Mucosa of descending colon (tissue), 3 donors: ENCODE data around the gene IRF1. TPM values are rescaled to one million over a fixed set of nuclear protein-coding genes. Genes with fewer than 3 reads are reported as not detected.

Experiments used
- ATAC-seq: fragments of 200-7000 bp; cut with Tn5 transposase; one replicate; pipeline ENCODE4 v1.9.1; 2020; ENCODE audit warnings: mild to moderate bottlenecking, moderate library complexity
- DNase-seq, 3 donors: peaks; one replicate each; pipeline ENCODE4 v3.0.0-alpha.2; 2020
- H3K36me3 ChIP-seq: fragments of 200-600 bp; one replicate; pipeline ENCODE4 v1.8.0; 2021; ENCODE audit warnings: low read depth, mild to moderate bottlenecking
- H3K4me1 ChIP-seq: fragments of 200-600 bp; one replicate; pipeline ENCODE4 v1.8.0; 2021; ENCODE audit warnings: low read depth, mild to moderate bottlenecking
- H3K4me3 ChIP-seq: fragments of 200-600 bp; one replicate; pipeline ENCODE4 v1.8.0; 2021; ENCODE audit warnings: mild to moderate bottlenecking
- H3K9me3 ChIP-seq: fragments of 200-600 bp; one replicate; pipeline ENCODE4 v1.8.0; 2021; ENCODE audit warnings: mild to moderate bottlenecking
- intact Hi-C, 2 donors: fragments of 100-400 bp; cut with DNase I in 1 of 2; cut with micrococcal nuclease in 1 of 2; formaldehyde crosslinking; loops; one replicate each; pipeline versions ENCODE4 v1.11.0 to v1.11.1; 2022; cut with DNase I, micrococcal nuclease
- total RNA-seq, 3 donors: library from RNA; stranded (reverse); fragmentation: NEBNext Ultra II Directional in 2 of 3; extraction: Animal tissue kit (Norgen Biotek cat#: 25700) in 2 of 3; gene quantifications; one replicate each; pipeline versions ENCODE4 v1.2.1 to v1.2.4, GENCODE V29; 2021 to 2023
- TF ChIP-seq, protein P1 (sequence below): fragments of 200-600 bp; IDR thresholded peaks from one replicate; pipeline ENCODE4 v1.8.0; 2022; ENCODE audit warnings: antibody characterized with exemption, mild to moderate bottlenecking
- donor health status: DM: no; HTN: no; CAD: no; lungs with moderate emphysema.
- donor health status: DM: no; HTN: no; CAD: no.
- donor health status: DM: no; HTN: yes; CAD: no.

Gene IRF1
- total RNA-seq, 3 donors from 2014 or later, result 89.4 to 172 (median 143) TPM

DNA sequence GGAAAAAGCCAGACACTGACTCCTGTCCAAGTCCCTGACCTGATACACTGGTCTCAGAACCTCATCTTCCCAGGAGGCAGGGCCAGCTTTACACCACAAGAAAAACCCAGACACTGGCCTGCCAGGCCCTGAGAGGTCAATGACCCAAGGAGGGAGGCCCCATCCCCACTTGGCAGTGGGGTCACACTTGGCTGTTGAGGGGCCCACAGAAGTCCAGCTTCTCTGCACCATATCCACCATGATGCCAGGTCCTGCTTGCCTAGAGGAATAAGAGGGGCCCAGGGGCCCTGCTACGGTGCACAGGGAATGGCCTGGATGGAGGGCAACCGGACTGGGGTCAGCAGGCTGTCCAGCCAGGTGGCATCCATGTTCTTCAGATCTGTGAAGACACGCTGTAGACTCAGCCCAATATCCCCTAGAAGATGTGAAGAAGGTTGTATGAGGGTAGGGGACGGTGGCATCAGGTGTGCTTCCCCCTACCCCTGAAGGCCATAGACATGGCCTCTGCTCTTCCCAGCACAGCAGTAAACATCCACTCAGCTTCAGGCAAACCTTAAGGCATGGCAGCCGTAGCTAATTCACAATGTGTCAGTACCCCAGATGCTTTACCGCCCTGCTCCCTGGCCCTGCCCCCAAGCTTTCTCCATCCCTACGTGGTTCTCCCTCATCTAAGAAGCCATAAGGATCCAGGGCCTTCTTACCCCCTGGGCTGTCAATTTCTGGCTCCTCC, 6.7 kb downstream of the IRF1 start:
- DNase-seq (peak in 1 of 3 donors; percentile 25), ATAC-seq (no peak)
- intact Hi-C loops, result no loop called here
- Histone ChIP-seq H3K4me1 (peaks cover 31% of the 10 kb centered on the region), H3K9me3 (no peaks in the 10 kb centered on the region), H3K4me3 (no peak overlapping the region), H3K36me3 (peaks cover 6% of the 10 kb centered on the region)
- TF ChIP-seq, protein P1, sequence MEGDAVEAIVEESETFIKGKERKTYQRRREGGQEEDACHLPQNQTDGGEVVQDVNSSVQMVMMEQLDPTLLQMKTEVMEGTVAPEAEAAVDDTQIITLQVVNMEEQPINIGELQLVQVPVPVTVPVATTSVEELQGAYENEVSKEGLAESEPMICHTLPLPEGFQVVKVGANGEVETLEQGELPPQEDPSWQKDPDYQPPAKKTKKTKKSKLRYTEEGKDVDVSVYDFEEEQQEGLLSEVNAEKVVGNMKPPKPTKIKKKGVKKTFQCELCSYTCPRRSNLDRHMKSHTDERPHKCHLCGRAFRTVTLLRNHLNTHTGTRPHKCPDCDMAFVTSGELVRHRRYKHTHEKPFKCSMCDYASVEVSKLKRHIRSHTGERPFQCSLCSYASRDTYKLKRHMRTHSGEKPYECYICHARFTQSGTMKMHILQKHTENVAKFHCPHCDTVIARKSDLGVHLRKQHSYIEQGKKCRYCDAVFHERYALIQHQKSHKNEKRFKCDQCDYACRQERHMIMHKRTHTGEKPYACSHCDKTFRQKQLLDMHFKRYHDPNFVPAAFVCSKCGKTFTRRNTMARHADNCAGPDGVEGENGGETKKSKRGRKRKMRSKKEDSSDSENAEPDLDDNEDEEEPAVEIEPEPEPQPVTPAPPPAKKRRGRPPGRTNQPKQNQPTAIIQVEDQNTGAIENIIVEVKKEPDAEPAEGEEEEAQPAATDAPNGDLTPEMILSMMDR, result no peak

DNA sequence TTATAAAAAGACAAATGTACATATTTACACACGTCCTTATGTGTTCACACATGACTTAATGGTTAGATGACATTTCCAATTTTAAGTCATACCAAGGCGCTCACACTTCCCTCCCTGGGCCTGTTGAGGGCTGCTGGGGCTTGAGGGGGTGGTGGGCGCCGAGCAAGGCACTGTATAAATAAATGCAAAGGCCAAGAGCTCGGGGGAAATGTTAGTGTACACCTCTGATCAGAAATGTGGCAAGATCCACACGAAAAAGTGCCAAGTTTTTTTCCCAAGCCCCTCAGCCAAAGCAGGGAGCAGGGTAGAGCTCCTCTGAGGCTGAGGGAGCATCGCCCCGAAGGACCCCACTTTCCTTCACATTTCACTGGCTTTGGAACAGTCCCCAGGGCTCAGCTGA, 7.5 kb downstream of the IRF1 start:
- DNase-seq, result peak in 1 of 3 donors; percentile 18
- no peak for ATAC-seq
- H3K4me3 ChIP-seq, result no peak overlapping the region
- H3K36me3 ChIP-seq, result peaks cover 6% of the 10 kb centered on the region
- TF ChIP-seq, protein P1, result no peak
- H3K4me1 ChIP-seq, result peaks cover 31% of the 10 kb centered on the region
- intact Hi-C loops, result no loop called here
- no peaks in the 10 kb centered on the region for H3K9me3 ChIP-seq

DNA sequence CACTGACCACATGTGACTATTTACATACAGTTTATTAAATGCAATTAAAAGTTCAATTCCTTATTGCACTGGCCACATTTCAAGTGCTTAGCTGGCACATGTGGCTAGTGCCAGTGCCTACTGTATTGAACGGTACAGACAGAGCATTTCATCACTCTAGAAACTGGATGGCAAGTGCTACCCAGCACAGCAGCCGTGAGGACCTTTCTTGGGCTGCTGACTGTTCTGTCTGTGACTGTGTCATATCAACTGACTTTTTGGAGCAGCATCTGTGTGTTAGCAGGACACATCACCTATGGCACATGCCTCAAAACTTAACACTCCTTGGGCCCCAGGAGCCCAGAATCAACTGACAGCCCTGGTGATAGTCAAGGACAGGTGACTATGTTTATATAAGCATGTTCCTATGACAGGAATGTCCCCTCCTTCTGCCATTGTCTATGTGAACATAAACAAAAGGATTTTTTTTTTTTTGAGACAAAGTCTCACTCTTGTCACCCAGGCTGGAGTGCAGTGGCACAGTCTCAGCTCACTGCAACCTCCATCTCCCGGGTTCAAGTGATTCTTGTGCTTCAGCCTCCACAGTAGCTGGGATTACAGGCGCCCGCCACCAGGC, 8.9 kb downstream of the IRF1 start:
- H3K36me3 ChIP-seq, result peaks cover 6% of the 10 kb centered on the region
- TF ChIP-seq, protein P1, result no peak
- H3K9me3 ChIP-seq, result no peaks in the 10 kb centered on the region
- H3K4me3 ChIP-seq, result no peak overlapping the region
- ATAC-seq (peak; percentile 1), DNase-seq (peak in 1 of 3 donors; percentile 14)
- H3K4me1 ChIP-seq, result peaks cover 34% of the 10 kb centered on the region
- intact Hi-C loops, result no loop called here

DNA sequence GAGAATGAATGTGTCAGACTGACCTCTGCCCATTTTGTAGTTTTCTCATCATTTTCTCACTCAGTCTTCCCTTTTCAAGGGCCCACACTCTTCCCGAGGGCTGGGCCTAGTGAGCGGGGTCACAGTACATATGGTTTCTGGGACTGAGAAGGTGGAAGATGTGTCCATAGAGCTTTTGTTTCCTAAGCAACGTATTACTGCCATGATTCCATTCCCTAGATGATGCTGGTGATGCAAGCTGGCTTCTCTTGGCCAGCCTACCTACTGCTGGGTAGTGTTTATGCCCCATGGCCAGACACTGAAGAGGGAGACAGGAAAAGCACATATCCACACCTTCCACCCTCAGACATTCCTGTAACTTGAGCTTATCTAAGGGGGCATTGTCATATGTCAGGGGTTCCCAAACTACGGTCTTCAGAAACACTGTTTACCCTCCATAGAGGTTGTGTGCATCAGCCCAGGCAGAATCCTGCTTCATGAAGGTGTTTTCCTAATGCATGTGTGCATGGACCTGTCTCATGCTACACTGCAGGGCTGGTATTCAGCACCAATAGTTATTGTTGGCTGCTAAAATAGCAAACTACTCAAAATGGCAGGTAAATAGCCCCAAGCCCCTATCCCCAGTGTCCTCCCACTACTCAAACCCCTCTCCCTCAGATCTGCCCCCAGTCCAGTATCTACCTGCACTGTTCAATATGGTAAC, 9.5 kb downstream of the IRF1 start:
- intact Hi-C loops, result no loop called here
- H3K36me3 ChIP-seq, result peaks cover 6% of the 10 kb centered on the region
- H3K4me3 ChIP-seq, result no peak overlapping the region
- DNase-seq (peak in 1 of 3 donors; percentile 24), ATAC-seq (no peak)
- peaks cover 32% of the 10 kb centered on the region for H3K4me1 ChIP-seq
- TF ChIP-seq, protein P1, result no peak
- no peaks in the 10 kb centered on the region for H3K9me3 ChIP-seq

DNA sequence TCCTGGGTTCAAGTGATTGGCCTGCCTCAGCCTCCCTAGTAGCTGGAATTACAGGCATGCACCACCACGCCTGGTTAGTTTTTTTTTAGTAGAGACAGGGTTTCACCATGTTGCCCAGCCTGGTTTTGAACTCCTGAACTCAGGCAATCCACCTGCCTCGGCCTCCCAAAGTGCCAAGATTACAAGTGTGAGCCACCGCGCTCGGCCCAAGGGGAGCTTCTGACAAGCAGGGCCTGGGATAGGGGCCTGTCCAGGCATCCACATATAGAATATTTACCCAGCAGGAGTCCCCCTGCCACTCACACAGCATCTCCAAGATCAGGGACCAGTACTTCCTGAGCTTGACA, 10.1 kb downstream of the IRF1 start:
- TF ChIP-seq, protein P1, result no peak
- Histone ChIP-seq H3K9me3 (no peaks in the 10 kb centered on the region), H3K36me3 (peaks cover 6% of the 10 kb centered on the region), H3K4me3 (no peak overlapping the region), H3K4me1 (peaks cover 36% of the 10 kb centered on the region)
- peak in 1 of 3 donors; percentile 32 for DNase-seq
- intact Hi-C loops, result no loop called here
- no peak for ATAC-seq
